A549 (cell line): ENCODE measurements around the gene NADSYN1.

Experiments
- CEBPB ChIP-seq, 2 experiments: fragments of >200 bp in 1 of 2; sonication (Bioruptor Twin) in 1 of 2; formaldehyde crosslinking in 1 of 2; IDR thresholded peaks; 2 replicates each; pipeline ENCODE4 v1.6.1; 2012 to 2016
- JUNB ChIP-seq: fragments of >200 bp; sonication (Bioruptor Twin); formaldehyde crosslinking; IDR thresholded peaks from 2 replicates; pipeline ENCODE4 v1.6.1; 2016
- PHF8 ChIP-seq: fragments of 200-600 bp; sonication (generic); IDR thresholded peaks from 2 replicates; pipeline ENCODE4 v1.6.1; 2016; ENCODE audit warnings: low read depth, mild to moderate bottlenecking, antibody characterized with exemption, moderate library complexity, borderline replicate concordance
- ZC3H11A ChIP-seq: fragments of 450-650 bp; IDR thresholded peaks from 2 replicates; pipeline ENCODE4 v1.6.1; 2014; ENCODE audit warnings: antibody characterized with exemption, mild to moderate bottlenecking

DNA sequence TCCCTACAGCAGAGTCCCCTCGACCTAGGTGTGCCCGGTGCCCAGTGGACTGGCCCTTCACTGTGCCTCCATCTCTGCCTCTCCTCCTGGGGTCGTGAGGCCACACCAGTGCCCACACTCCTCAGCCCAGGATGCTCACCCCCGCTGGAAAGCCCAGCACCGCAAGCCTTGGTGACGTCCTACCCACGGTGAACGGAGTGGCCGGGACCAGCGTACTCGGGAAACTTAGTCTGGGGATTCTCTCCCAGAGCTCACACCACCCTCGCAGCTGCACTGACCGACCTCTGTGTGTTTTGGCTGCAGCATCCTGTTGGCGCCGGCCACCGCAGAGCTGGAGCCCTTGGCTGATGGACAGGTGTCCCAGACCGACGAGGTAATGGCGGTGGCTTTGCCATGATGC lies 38.5 kb downstream of the NADSYN1 start:
- TF ChIP-seq ZC3H11A: no peak
- no peak for TF ChIP-seq PHF8
- no peak for TF ChIP-seq JUNB
- no peak for TF ChIP-seq CEBPB (IDR thresholded peaks at IDR 0.05)
